Bronchus fibroblast of lung (primary cell): Measurements from ENCODE around the gene NAP1L5. TPM values are rescaled to one million over a fixed set of nuclear protein-coding genes. Genes with fewer than 3 reads are reported as not detected.

Experiments used
- total RNA-seq: library from RNA; depleted of rRNA; stranded (reverse); fragments of >200 nt; gene quantifications from 2 replicates; pipeline ENCODE4 v1.2.3, GENCODE V29; 2015

The NAP1L5 gene
- 6.1 and 7.0 TPM in 2 replicates for total RNA-seq

GRCh38 chr4:88697588-88698329, at the start of gene NAP1L5:
TSS of gene NAP1L5 (minus strand) at chr4:88697829. CDS start at chr4:88697754, 75 bp downstream.

Other genes with a start within 250 kb of the NAP1L5 start
- gene HERC5, start 240.7 kb downstream of the NAP1L5 start, total RNA-seq = 0.17 and 0.30 TPM in 2 replicates
- 78.0 and 89.9 TPM in 2 replicates for gene PYURF, start 174.1 kb downstream of the NAP1L5 start, total RNA-seq
- gene HERC3, start 105.3 kb downstream of the NAP1L5 start, total RNA-seq = 8.8 and 10.4 TPM in 2 replicates